ENCODE data around the gene LRRC4C. TPM values are rescaled to one million over a fixed set of nuclear protein-coding genes. Genes with fewer than 3 reads are reported as not detected.

LRRC4C gene
- total and polyA plus RNA-seq, 4 donors, result 0.10 to 0.93 (median 0.30) TPM

GRCh38 chr11:41320653-41321052 lies 138.8 kb downstream of the LRRC4C start:
- Histone ChIP-seq H3K9ac (ENCODE audit: low read depth in 1 of 2, low read length in 2 of 2) (no peak overlapping the region), H3K36me3 (ENCODE audit: control insufficient read depth in 4 of 4, insufficient read depth in 3 of 4, low read depth in 1 of 4, low read length in 3 of 4) (no peaks in the 10 kb centered on the region), H3K4me1 (ENCODE audit: control insufficient read depth in 4 of 4, insufficient read depth in 4 of 4, low read length in 3 of 4) (no peaks in the 10 kb centered on the region), H3K9me3 (ENCODE audit: control insufficient read depth in 4 of 4, low read length in 3 of 4) (peaks cover 0 to 4% (median 0%) of the 10 kb centered on the region in 4 donors), H3K4me3 (ENCODE audit: low read depth in 1 of 3, low read length in 3 of 3) (no peak overlapping the region), H3K27ac (ENCODE audit: low read depth in 1 of 2, low read length in 2 of 2) (no peak overlapping the region), H3K27me3 (ENCODE audit: control insufficient read depth in 4 of 4, insufficient read depth in 4 of 4, low read length in 3 of 4) (no peaks in the 10 kb centered on the region)
- WGBS, result 74% methylated on average over 1 of the region's 1 CpG
- no peak for TF ChIP-seq ZBTB33 (IDR thresholded peaks at IDR 0.05)
- no peak for DNase-seq (ENCODE audit: low spot score)

- TF ChIP-seq NR2F2 (IDR thresholded peaks at IDR 0.05) (no peak), HNF4A (conservative IDR thresholded peaks at IDR 0.05) (no peak), FOXA1 (IDR thresholded peaks at IDR 0.05) (no peak), GABPA (IDR thresholded peaks at IDR 0.05 in 1 of 2, conservative IDR thresholded peaks at IDR 0.05 in 1 of 2) (no peak), YY1 (IDR thresholded peaks at IDR 0.05) (no peak), JUND (IDR thresholded peaks at IDR 0.05) (no peak), CTCF (IDR thresholded peaks at IDR 0.05; ENCODE audit: low read depth, low read length, missing input control) (no peak), TAF1 (conservative IDR thresholded peaks at IDR 0.05) (no peak), EGR1 (IDR thresholded peaks at IDR 0.05; ENCODE audit: low read depth in 2 of 2) (no peak), REST (IDR thresholded peaks at IDR 0.05) (no peak), RXRA (IDR thresholded peaks at IDR 0.05) (no peak), SP1 (IDR thresholded peaks at IDR 0.05) (no peak), MAX (IDR thresholded peaks at IDR 0.05) (no peak)
- DNase-seq (ENCODE audit: low spot score), result no peak
- H3K36me3 ChIP-seq (ENCODE audit: control insufficient read depth in 4 of 4, insufficient read depth in 3 of 4, low read depth in 1 of 4, low read length in 3 of 4), result no peaks in the 10 kb centered on the region
- no peak overlapping the region for H3K4me3 ChIP-seq (ENCODE audit: low read depth in 1 of 3, low read length in 3 of 3)
- H3K9me3 ChIP-seq (ENCODE audit: control insufficient read depth in 4 of 4, low read length in 3 of 4), result peaks cover 0 to 4% (median 0%) of the 10 kb centered on the region in 4 donors
- H3K27me3 ChIP-seq (ENCODE audit: control insufficient read depth in 4 of 4, insufficient read depth in 4 of 4, low read length in 3 of 4), result no peaks in the 10 kb centered on the region
- no peaks in the 10 kb centered on the region for H3K4me1 ChIP-seq (ENCODE audit: control insufficient read depth in 4 of 4, insufficient read depth in 4 of 4, low read length in 3 of 4)
- no peak overlapping the region for H3K27ac ChIP-seq (ENCODE audit: low read depth in 1 of 2, low read length in 2 of 2)
- no peak overlapping the region for H3K9ac ChIP-seq (ENCODE audit: low read depth in 1 of 2, low read length in 2 of 2)
- 77% methylated on average over 3 of the region's 3 CpGs for WGBS
Observed at GRCh38 chr11:41320238-41320637, 139.2 kb downstream of the LRRC4C start.

Measured in liver (tissue), 9 donors.